Neutrophil (primary cell): Measurements from ENCODE around the gene TTN.

ENCODE experiments used
- H3K27ac ChIP-seq: fragments of 200-600 bp; sonication (generic); 2 replicates; pipeline ENCODE4 v1.5.1; 2016; ENCODE audit warnings: mild to moderate bottlenecking, moderate library complexity
- H3K27me3 ChIP-seq: fragments of 200-600 bp; sonication (generic); 2 replicates; pipeline ENCODE4 v1.6.0; 2016; ENCODE audit warnings: mild to moderate bottlenecking
- H3K36me3 ChIP-seq: fragments of 200-600 bp; sonication (generic); 2 replicates; pipeline ENCODE4 v1.5.1; 2017
- H3K4me1 ChIP-seq, 2 experiments: fragments of 200-600 bp in 1 of 2; sonication (generic) in 1 of 2; 1 replicate in 1 of 2; 2 replicates in 1 of 2; pipeline versions ENCODE4 v1.5.1 to v1.6.1; 2013 to 2016; ENCODE audit warnings: low read depth in 1 of 2, low read length in 1 of 2, mild to moderate bottlenecking in 1 of 2, moderate library complexity in 1 of 2; ENCODE audit not compliant: control insufficient read depth in 1 of 2, insufficient read depth in 1 of 2
- H3K4me3 ChIP-seq, 2 experiments: fragments of 200-600 bp in 1 of 2; sonication (generic) in 1 of 2; 1 replicate in 1 of 2; 2 replicates in 1 of 2; pipeline ENCODE4 v1.5.1; 2013 to 2016; ENCODE audit warnings: low read depth in 1 of 2, low read length in 1 of 2, mild to moderate bottlenecking in 1 of 2, moderate library complexity in 1 of 2
- H3K9me3 ChIP-seq: fragments of 200-600 bp; sonication (generic); 2 replicates; pipeline ENCODE4 v1.5.1; 2016
- TF ChIP-seq, protein P1 (sequence below): fragments of 200-600 bp; sonication (generic); IDR thresholded peaks from 2 replicates; pipeline ENCODE4 v1.5.1; 2016; ENCODE audit warnings: antibody characterized with exemption

TTN gene

GRCh38 chr2:178707476-178707875 is 99.7 kb downstream of the TTN start:
- Histone ChIP-seq H3K36me3 (no peaks in the 10 kb centered on the region), H3K27ac (no peak overlapping the region), H3K4me1 (no peaks in the 10 kb centered on the region), H3K4me3 (no peak overlapping the region), H3K9me3 (no peaks in the 10 kb centered on the region), H3K27me3 (no peaks in the 10 kb centered on the region)
- TF ChIP-seq, protein P1, sequence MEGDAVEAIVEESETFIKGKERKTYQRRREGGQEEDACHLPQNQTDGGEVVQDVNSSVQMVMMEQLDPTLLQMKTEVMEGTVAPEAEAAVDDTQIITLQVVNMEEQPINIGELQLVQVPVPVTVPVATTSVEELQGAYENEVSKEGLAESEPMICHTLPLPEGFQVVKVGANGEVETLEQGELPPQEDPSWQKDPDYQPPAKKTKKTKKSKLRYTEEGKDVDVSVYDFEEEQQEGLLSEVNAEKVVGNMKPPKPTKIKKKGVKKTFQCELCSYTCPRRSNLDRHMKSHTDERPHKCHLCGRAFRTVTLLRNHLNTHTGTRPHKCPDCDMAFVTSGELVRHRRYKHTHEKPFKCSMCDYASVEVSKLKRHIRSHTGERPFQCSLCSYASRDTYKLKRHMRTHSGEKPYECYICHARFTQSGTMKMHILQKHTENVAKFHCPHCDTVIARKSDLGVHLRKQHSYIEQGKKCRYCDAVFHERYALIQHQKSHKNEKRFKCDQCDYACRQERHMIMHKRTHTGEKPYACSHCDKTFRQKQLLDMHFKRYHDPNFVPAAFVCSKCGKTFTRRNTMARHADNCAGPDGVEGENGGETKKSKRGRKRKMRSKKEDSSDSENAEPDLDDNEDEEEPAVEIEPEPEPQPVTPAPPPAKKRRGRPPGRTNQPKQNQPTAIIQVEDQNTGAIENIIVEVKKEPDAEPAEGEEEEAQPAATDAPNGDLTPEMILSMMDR, result no peak

GRCh38 chr2:178704876-178705275 is 102.3 kb downstream of the TTN start:
- Histone ChIP-seq H3K4me1 (no peaks in the 10 kb centered on the region), H3K9me3 (no peaks in the 10 kb centered on the region), H3K27me3 (no peaks in the 10 kb centered on the region), H3K36me3 (no peaks in the 10 kb centered on the region), H3K4me3 (no peak overlapping the region), H3K27ac (no peak overlapping the region)
- TF ChIP-seq, protein P1, result no peak

- H3K9me3 ChIP-seq, result no peaks in the 10 kb centered on the region
- no peaks in the 10 kb centered on the region for H3K27me3 ChIP-seq
- no peak overlapping the region for H3K27ac ChIP-seq
- H3K4me3 ChIP-seq, result no peak overlapping the region
- TF ChIP-seq, protein P1, result no peak
- no peaks in the 10 kb centered on the region for H3K4me1 ChIP-seq
- H3K36me3 ChIP-seq, result no peaks in the 10 kb centered on the region
These were observed 104.9 kb downstream of the TTN start for GRCh38 chr2:178702361-178702760.

- Histone ChIP-seq H3K4me3 (no peak overlapping the region), H3K9me3 (no peaks in the 10 kb centered on the region), H3K4me1 (no peaks in the 10 kb centered on the region), H3K27me3 (no peaks in the 10 kb centered on the region), H3K27ac (no peak overlapping the region), H3K36me3 (no peaks in the 10 kb centered on the region)
- TF ChIP-seq, protein P1, result peak; percentile 84
These were observed 106.3 kb downstream of the TTN start for GRCh38 chr2:178700922-178701342.

- Histone ChIP-seq H3K9me3 (no peaks in the 10 kb centered on the region), H3K27me3 (no peaks in the 10 kb centered on the region), H3K27ac (no peak overlapping the region), H3K4me1 (no peaks in the 10 kb centered on the region), H3K4me3 (no peak overlapping the region), H3K36me3 (no peaks in the 10 kb centered on the region)
- TF ChIP-seq, protein P1, result no peak
These were observed 107.1 kb downstream of the TTN start for GRCh38 chr2:178700136-178700535.

GRCh38 chr2:178692845-178693244 is 114.4 kb downstream of the TTN start:
- no peaks in the 10 kb centered on the region for H3K36me3 ChIP-seq
- no peaks in the 10 kb centered on the region for H3K9me3 ChIP-seq
- no peaks in the 10 kb centered on the region for H3K4me1 ChIP-seq
- H3K27me3 ChIP-seq, result peaks cover 6% of the 10 kb centered on the region
- no peak overlapping the region for H3K4me3 ChIP-seq
- TF ChIP-seq, protein P1, result no peak
- H3K27ac ChIP-seq, result no peak overlapping the region
